ENCODE measurements around the gene ABCG5.

Gene ABCG5

GRCh38 chr2:43838560-43839267, at the start of gene ABCG5, which contains the start of gene ABCG8:
Gene ABCG5 (minus strand): TSS chr2:43838839. CDS start chr2:43838679, 160 bp downstream.
Gene ABCG8 (plus strand): TSS chr2:43838971. CDS start chr2:43839054, 83 bp downstream.
- in situ Hi-C loops (cut with MboI; ENCODE audit: low sequenced_read_pairs) = no loop called here

GRCh38 chr2:43887176-43887575, 48.5 kb upstream of the ABCG5 start:
- in situ Hi-C loops (cut with MboI; ENCODE audit: low sequenced_read_pairs) = no loop called here

DNA sequence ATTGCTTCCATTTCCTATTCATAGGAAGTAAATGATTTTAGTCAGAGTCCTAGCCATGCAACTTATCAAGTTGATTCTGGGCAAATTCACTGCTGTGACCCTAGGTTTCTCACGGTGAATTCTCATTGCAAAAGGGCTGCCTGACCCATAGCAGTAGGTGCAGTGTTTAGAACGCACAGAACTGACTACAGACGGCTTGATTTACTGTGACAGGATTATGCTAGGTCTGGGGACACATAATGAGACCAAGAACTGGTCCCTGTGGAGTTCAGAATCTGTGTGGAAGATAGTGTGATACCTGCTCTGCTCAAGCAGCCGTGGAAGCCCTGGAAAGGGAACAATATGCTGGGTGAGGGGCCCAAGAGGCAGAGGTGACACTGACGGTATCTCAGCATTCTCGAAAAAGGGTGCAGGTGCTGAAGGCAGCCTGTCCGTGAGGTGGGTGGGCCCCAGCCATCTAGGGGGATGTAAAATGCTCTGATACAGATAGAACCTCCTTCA, 46.5 kb upstream of the ABCG5 start:
- in situ Hi-C loops (cut with MboI; ENCODE audit: low sequenced_read_pairs) = no loop called here

DNA sequence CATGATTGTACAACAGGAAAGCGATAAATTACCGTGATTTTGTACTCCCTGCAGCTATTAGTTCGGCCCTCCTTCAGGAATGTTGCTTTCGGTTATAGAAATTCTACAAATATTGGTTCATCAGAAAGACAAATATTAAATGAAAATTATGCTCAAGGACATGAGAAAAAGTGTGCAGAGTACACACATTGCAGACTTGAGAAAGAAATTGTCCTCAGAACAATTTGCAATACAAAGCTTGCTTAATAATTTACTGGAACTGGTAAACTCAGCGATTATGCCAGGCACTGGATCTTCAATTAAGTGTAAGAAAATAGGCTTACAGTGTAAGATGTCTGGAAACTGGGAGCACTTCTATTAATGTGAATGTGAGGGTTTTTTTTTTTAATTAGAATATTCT, 46.0 kb upstream of the ABCG5 start:
- in situ Hi-C loops (cut with MboI; ENCODE audit: low sequenced_read_pairs) = no loop called here

GRCh38 chr2:43882312-43882711, 43.7 kb upstream of the ABCG5 start:
- in situ Hi-C loops (cut with MboI; ENCODE audit: low sequenced_read_pairs) = no loop called here

DNA sequence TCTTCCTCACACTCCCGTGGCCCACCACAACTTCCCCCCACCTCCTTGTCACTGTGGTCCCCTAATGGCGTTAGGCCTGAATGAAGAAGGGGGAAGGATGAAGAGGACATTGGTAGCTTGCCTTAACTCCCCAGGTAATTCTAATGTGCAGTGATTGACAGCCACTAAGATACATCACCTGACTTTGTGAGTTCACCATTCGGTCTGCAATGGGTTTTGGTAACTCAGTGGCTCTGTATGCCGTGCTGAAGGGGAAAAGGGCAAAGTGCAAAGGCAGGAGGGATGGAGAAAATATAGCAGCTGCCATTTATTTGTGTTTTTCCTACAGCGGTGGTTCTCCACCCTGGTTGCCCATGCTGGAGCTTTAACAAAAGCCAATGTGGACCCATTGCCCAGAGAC, 42.3 kb upstream of the ABCG5 start:
- in situ Hi-C loops (cut with MboI; ENCODE audit: low sequenced_read_pairs) = no loop called here

DNA sequence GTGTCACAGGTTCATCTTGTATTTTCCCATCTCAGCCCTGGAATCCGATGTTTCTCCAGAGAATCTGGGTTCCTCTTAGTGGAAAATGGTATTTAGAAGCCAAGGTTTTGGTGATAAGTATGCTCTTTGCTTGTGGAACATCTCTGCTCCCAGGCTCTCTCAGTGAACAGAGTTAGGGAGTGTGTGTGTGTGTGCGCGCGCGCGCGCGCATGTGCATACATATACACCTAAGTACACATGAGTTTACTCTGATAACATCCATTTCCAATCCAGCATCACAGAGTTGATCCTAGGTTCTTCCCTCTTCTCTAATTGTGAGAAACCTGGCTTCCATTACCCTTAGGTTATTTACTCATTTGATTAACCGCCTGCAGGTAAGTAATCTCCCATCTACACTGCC, 41.8 kb upstream of the ABCG5 start:
- in situ Hi-C loops (cut with MboI; ENCODE audit: low sequenced_read_pairs) = no loop called here

DNA sequence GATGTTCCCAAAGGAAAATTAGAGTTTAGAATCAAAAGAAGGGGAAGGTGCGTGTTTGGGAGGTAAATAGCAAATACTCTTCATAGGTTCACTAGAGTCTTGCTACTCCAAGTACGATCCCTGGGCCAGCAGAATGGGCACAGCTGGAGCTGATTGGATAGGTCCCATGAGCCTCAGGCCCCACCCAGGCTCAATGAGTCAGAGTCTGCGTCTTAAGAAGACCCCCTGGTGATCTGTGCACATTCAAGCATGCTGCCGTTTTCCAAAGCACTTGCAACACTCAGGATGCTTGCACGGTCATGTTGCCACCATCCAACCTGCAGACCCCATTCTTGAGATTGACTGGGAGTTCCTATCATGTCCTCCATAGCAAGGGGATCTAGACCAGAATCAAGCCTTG, 40.6 kb upstream of the ABCG5 start:
- in situ Hi-C loops (cut with MboI; ENCODE audit: low sequenced_read_pairs) = no loop called here

GRCh38 chr2:43877782-43878464, 39.3 kb upstream of the ABCG5 start:
- in situ Hi-C loops (cut with MboI; ENCODE audit: low sequenced_read_pairs) = no loop called here

- in situ Hi-C loops (cut with MboI; ENCODE audit: low sequenced_read_pairs) = no loop called here
Observed at GRCh38 chr2:43874776-43875451, 36.3 kb upstream of the ABCG5 start.

GRCh38 chr2:43872151-43872550, 33.5 kb upstream of the ABCG5 start:
- in situ Hi-C loops (cut with MboI; ENCODE audit: low sequenced_read_pairs) = no loop called here

DNA sequence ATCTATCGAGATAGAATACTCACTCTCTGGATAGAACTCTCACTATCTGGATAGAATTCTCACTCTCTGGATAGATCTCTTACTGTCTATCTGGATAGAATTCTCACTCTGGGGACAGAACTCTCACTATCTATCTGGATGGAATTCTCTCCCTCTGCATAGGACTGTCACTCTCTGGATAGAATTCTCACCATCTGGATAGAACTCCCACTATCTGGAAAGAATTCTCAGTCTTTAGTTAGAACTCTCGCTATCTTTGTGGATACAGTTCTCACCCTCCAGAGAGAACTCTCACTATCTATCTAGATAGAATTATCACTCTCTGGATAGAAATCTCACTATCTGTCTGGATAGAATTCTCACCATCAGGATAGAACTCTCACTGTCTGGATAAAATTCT, 16.7 kb upstream of the ABCG5 start:
- in situ Hi-C loops (cut with MboI; ENCODE audit: low sequenced_read_pairs) = no loop called here

DNA sequence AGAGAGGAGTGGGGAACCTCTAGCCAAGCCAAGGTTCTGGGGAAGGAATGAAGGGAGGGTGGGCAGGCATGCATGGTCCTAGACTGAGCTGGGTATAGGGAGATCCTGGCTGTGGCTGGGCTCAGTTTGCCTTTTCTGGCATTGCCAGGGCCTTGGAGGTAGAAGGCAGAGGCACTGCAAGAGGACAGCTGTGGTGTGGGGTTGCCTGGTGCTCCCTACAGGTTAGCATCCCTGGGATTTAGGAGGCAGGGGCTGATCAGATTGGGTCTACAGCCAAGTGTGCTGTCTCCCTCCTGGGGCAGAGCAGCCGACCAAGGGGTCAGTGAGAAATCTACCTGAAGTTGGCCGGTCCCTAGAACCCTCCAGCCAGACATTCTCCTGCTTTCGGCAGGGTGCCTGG, 16.0 kb upstream of the ABCG5 start:
- in situ Hi-C loops (cut with MboI; ENCODE audit: low sequenced_read_pairs) = no loop called here

DNA sequence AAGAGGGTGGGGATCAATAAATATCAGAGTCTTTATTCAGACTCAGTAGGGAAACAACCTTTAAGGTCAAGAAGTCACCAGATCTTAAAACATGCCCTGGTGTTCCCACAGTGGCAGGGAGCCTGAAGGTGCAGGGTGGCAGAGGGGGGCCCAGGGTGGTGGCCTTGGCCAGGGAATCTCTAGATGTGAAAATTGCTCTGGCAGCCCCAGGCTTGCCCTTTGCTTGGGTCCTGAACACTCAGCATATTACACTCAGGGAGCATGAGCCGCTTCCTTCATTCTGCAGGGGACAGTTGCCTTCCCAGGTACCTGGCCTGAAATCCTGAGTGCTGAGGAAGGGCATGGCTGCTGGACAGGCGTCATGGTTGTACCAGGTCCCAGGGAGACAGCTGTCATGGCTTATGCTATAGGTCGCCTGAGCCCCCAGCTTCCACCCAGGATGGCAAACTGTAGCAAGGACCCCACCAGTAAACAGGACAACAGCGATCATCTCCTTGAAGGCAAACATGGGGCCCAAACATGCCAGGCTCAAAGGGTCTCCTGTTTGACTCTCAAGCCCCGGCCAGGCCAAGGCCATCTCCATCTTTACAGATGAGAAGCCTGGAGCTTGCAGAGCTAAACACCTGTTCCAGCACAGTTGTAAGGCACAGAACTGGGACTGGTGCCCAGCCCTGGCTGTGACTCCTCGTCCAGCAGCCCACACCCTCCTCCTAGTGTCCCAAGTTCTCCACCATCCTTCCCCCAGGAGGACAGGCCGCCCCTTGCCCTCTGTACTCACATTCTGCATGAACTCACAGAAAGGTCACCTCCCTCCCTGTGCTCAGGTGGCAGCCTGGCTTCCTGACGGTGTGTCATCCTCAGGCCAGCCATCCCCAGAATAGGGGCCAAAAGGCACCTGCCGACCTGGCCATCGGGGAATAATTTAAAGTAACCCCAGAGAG, 14.8 kb upstream of the ABCG5 start:
- in situ Hi-C loops (cut with MboI; ENCODE audit: low sequenced_read_pairs) = no loop called here

GRCh38 chr2:43852196-43852730, 13.6 kb upstream of the ABCG5 start:
- in situ Hi-C loops (cut with MboI; ENCODE audit: low sequenced_read_pairs) = no loop called here

- in situ Hi-C loops (cut with MboI; ENCODE audit: low sequenced_read_pairs) = no loop called here
Observed at GRCh38 chr2:43851011-43851980, 12.7 kb upstream of the ABCG5 start.

DNA sequence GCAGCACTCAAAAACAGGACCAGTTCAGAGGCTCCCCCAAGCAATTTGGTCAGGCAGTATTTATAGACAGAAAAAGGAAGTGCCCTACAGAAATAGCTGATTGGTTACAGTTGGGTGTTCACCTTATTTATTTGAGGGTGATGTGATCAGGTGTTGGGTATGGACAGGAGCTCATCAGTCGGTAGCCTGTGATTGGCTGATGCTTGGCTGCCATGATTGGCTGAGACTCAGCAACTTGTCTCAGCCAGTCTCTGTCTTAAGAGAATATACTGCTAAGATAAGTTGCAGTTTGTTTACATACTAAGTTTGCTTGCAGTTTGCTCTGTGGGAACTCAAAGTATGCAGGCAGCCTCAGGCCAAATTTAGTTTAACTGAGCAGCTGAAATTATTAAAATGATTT, 9.6 kb upstream of the ABCG5 start:
- in situ Hi-C loops (cut with MboI; ENCODE audit: low sequenced_read_pairs) = no loop called here

GRCh38 chr2:43846140-43846793, 7.6 kb upstream of the ABCG5 start:
- in situ Hi-C loops (cut with MboI; ENCODE audit: low sequenced_read_pairs) = no loop called here

DNA sequence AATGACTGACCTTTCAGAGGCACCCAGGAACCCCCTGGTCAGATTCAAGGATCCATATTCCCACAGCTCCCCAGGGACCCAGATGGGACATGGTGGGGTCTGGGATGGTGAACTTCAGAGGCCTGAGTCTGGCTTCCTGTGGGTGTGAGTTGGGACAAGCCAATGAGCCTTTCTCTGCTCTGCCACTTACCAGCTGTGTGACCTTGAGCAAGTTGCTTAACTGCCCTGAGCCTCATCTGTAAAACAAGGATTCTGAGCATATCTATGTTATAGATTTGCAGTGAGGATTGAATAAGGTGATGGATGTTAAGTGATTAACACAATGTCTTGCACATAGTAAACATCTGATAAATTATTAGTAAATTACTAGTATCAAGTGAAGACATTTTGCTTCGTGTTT, 6.5 kb upstream of the ABCG5 start:
- in situ Hi-C loops (cut with MboI; ENCODE audit: low sequenced_read_pairs) = no loop called here

Data from hTERT RPE-1 (cell line).